CD4-positive, CD25-positive, alpha-beta regulatory T cell (primary cell): ENCODE measurements around the gene ZFAND4. TPM values are rescaled to one million over a fixed set of nuclear protein-coding genes. Genes with fewer than 3 reads are reported as not detected.
"Not testable (repeated sequence)": the region's sequence is repeated elsewhere in the genome, so short reads cannot be mapped to it uniquely, and the experiment has no call there.

ENCODE experiments used
- ATAC-seq, 2 donors: fragments of 150-1000 bp; cut with Tn5 transposase; one replicate each; pipeline ENCODE4 v1.10.0; 2021; ENCODE audit warnings: low read depth in 2 of 2, moderate number of reproducible peaks in 2 of 2, moderate library complexity in 1 of 2
- DNase-seq, 3 donors: peaks; one replicate each; pipeline versions ENCODE4 v3.0.0 to v3.0.0-alpha.2; 2012 to 2022; ENCODE audit warnings: mixed read lengths in 1 of 3
- H3K27ac ChIP-seq: one replicate; pipeline ENCODE4 v1.7.0; 2013; ENCODE audit warnings: mild to moderate bottlenecking, low read length; ENCODE audit not compliant: insufficient read depth, poor library complexity, severe bottlenecking
- H3K27me3 ChIP-seq: one replicate; pipeline ENCODE4 v1.7.0; 2013; ENCODE audit warnings: low read length; ENCODE audit not compliant: control insufficient read depth, insufficient read depth
- H3K36me3 ChIP-seq: one replicate; pipeline ENCODE4 v1.7.0; 2013; ENCODE audit warnings: mild to moderate bottlenecking, low read length, moderate library complexity; ENCODE audit not compliant: control insufficient read depth, insufficient read depth
- H3K4me1 ChIP-seq: 2 replicates; pipeline ENCODE4 v1.7.0; 2013; ENCODE audit warnings: mild to moderate bottlenecking, low read length; ENCODE audit not compliant: insufficient read depth, control insufficient read depth, poor library complexity, severe bottlenecking
- H3K4me3 ChIP-seq: one replicate; pipeline ENCODE4 v1.7.0; 2013; ENCODE audit warnings: low read depth, mild to moderate bottlenecking, low read length, moderate library complexity
- H3K9me3 ChIP-seq, 2 experiments: 1 replicate in 1 of 2; 2 replicates in 1 of 2; pipeline ENCODE4 v1.7.0; 2013; ENCODE audit warnings: low read length in 2 of 2, mild to moderate bottlenecking in 1 of 2, moderate library complexity in 1 of 2; ENCODE audit not compliant: control insufficient read depth in 2 of 2
- H3K27ac Mint-ChIP-seq, 3 donors: one replicate each; pipeline ENCODE4 v1.8.0; 2020 to 2022; ENCODE audit warnings: mild to moderate bottlenecking in 3 of 3, mixed read lengths in 3 of 3, moderate library complexity in 2 of 3
- H3K27me3 Mint-ChIP-seq: one replicate; pipeline ENCODE4 v1.8.0; 2022; ENCODE audit warnings: mild to moderate bottlenecking, mixed read lengths
- H3K36me3 Mint-ChIP-seq: one replicate; pipeline ENCODE4 v1.8.0; 2020; ENCODE audit warnings: mixed read lengths
- H3K4me1 Mint-ChIP-seq, 4 donors: one replicate each; pipeline ENCODE4 v1.8.0; 2020 to 2022; ENCODE audit warnings: mixed read lengths in 4 of 4, mild to moderate bottlenecking in 1 of 4
- H3K4me3 Mint-ChIP-seq, 4 donors: one replicate each; pipeline ENCODE4 v1.8.0; 2020 to 2022; ENCODE audit warnings: mild to moderate bottlenecking in 4 of 4, mixed read lengths in 4 of 4, moderate library complexity in 3 of 4
- H3K9me3 Mint-ChIP-seq, 7 donors: one replicate each; pipeline ENCODE4 v1.8.0; 2020 to 2022; ENCODE audit warnings: mixed read lengths in 7 of 7, mild to moderate bottlenecking in 3 of 7, moderate library complexity in 2 of 7
- polyA plus RNA-seq, 4 donors: library from polyadenylated mRNA; unstranded; fragments of 300-500 nt; fragmentation: Illumina TruSeq; gene quantifications; one replicate each; pipeline ENCODE4 v1.2.3, GENCODE V29; 2021
- total RNA-seq: library from RNA; stranded (reverse); gene quantifications from one replicate; pipeline ENCODE4 v1.2.3, GENCODE V29; 2022

Gene ZFAND4
- total and polyA plus RNA-seq, 5 donors from 2014 or later, result 17.4 to 34.7 (median 19.2) TPM

- no peaks in the 10 kb centered on the region for H3K9me3 ChIP-seq
- Mint-ChIP-seq H3K27ac (peak overlapping the region in 1 of 3 donors; percentile 4), H3K27me3 (no peaks in the 10 kb centered on the region), H3K36me3 (no peaks in the 10 kb centered on the region), H3K4me1 (peaks cover 9 to 29% (median 24%) of the 10 kb centered on the region in 4 donors), H3K4me3 (peak overlapping the region in 3 of 4 donors; percentile 23 to 74 (median 55)), H3K9me3 (no peaks in the 10 kb centered on the region)
- ATAC-seq, result no peak
- DNase-seq, result no peak
- H3K4me3 ChIP-seq, result peak overlapping the region; percentile 35
- no peaks in the 10 kb centered on the region for H3K36me3 ChIP-seq
- H3K4me1 ChIP-seq, result peaks cover 16% of the 10 kb centered on the region
- H3K27me3 ChIP-seq, result no peaks in the 10 kb centered on the region
- H3K27ac ChIP-seq, result no peak overlapping the region
Measured at GRCh38 chr10:45578384-45578971, 94.1 kb downstream of the ZFAND4 start.

GRCh38 chr10:45575966-45576597, 96.5 kb downstream of the ZFAND4 start:
- peaks cover 7% of the 10 kb centered on the region for H3K4me1 ChIP-seq
- ATAC-seq, result no peak
- Mint-ChIP-seq H3K4me3 (no peak overlapping the region), H3K9me3 (peaks cover 0 to 2% (median 0%) of the 10 kb centered on the region in 7 donors), H3K36me3 (peaks cover 7% of the 10 kb centered on the region), H3K27me3 (no peaks in the 10 kb centered on the region), H3K27ac (no peak overlapping the region), H3K4me1 (peaks cover 9 to 31% (median 23%) of the 10 kb centered on the region in 4 donors)
- no peaks in the 10 kb centered on the region for H3K9me3 ChIP-seq
- DNase-seq, result no peak
- no peaks in the 10 kb centered on the region for H3K36me3 ChIP-seq
- no peak overlapping the region for H3K27ac ChIP-seq
- H3K27me3 ChIP-seq, result no peaks in the 10 kb centered on the region
- no peak overlapping the region for H3K4me3 ChIP-seq

GRCh38 chr10:45575032-45575761, 97.4 kb downstream of the ZFAND4 start:
- H3K4me3 ChIP-seq, H3K36me3 ChIP-seq, H3K36me3 Mint-ChIP-seq, H3K9me3 ChIP-seq, H3K4me1 ChIP-seq, ATAC-seq, DNase-seq, H3K4me3 Mint-ChIP-seq, H3K27ac ChIP-seq, H3K27me3 Mint-ChIP-seq, H3K27me3 ChIP-seq, H3K27ac Mint-ChIP-seq, H3K9me3 Mint-ChIP-seq: not testable (repeated sequence)
- peaks cover under 1 to 27% (median 16%) of the 10 kb centered on the region in 4 donors for H3K4me1 Mint-ChIP-seq

GRCh38 chr10:45569471-45569870, 103.1 kb downstream of the ZFAND4 start:
- Mint-ChIP-seq H3K27ac (peak overlapping the region in 1 of 3 donors; percentile 5), H3K4me1 (peaks cover 11 to 36% (median 32%) of the 10 kb centered on the region in 4 donors)
- H3K36me3 ChIP-seq, result no peaks in the 10 kb centered on the region

GRCh38 chr10:45566415-45566814, 106.2 kb downstream of the ZFAND4 start:
- H3K27me3 ChIP-seq, result no peaks in the 10 kb centered on the region
- no peaks in the 10 kb centered on the region for H3K36me3 ChIP-seq
- no peak overlapping the region for H3K27ac ChIP-seq
- no peak overlapping the region for H3K4me3 Mint-ChIP-seq
- no peaks in the 10 kb centered on the region for H3K27me3 Mint-ChIP-seq
- H3K4me1 Mint-ChIP-seq, result peaks cover 28 to 42% (median 38%) of the 10 kb centered on the region in 4 donors
- no peaks in the 10 kb centered on the region for H3K9me3 ChIP-seq
- ATAC-seq (no peak), DNase-seq (no peak)
- H3K4me3 ChIP-seq, result no peak overlapping the region
- peaks cover 9% of the 10 kb centered on the region for H3K36me3 Mint-ChIP-seq
- H3K27ac Mint-ChIP-seq, result no peak overlapping the region
- no peaks in the 10 kb centered on the region for H3K4me1 ChIP-seq
- no peaks in the 10 kb centered on the region for H3K9me3 Mint-ChIP-seq

More at GRCh38 chr10:45569471-45569870, 103.1 kb downstream of the ZFAND4 start:
- DNase-seq (no peak), ATAC-seq (no peak)
- H3K27ac ChIP-seq, result no peak overlapping the region
- H3K27me3 ChIP-seq, result no peaks in the 10 kb centered on the region
- Mint-ChIP-seq H3K27me3 (no peaks in the 10 kb centered on the region), H3K4me3 (no peak overlapping the region), H3K9me3 (peaks cover 0 to 2% (median 0%) of the 10 kb centered on the region in 7 donors), H3K36me3 (peaks cover 13% of the 10 kb centered on the region)
- no peak overlapping the region for H3K4me3 ChIP-seq
- no peaks in the 10 kb centered on the region for H3K9me3 ChIP-seq
- no peaks in the 10 kb centered on the region for H3K4me1 ChIP-seq

Other genes with a start within 250 kb of the ZFAND4 start
- 68.1 TPM for gene WASHC2C, start 54.5 kb upstream of the ZFAND4 start, total RNA-seq
- gene WASHC2C, start 54.5 kb upstream of the ZFAND4 start, polyA plus RNA-seq, result 10 to 100 TPM in 3 of 4 donors, 1 to 10 TPM in 1; 9.4 to 14.3 (median 12.7) TPM
- gene AGAP4, start 174.7 kb upstream of the ZFAND4 start, total RNA-seq, result 24.8 TPM
- gene AGAP4, start 174.7 kb upstream of the ZFAND4 start, polyA plus RNA-seq, result 1 to 10 TPM in 2 of 4 donors, under 1 TPM in 1, not detected in 1; 0.88 to 1.6 (median 1.1) TPM